Measurements from ENCODE around the gene CHAT.

The CHAT gene

DNA sequence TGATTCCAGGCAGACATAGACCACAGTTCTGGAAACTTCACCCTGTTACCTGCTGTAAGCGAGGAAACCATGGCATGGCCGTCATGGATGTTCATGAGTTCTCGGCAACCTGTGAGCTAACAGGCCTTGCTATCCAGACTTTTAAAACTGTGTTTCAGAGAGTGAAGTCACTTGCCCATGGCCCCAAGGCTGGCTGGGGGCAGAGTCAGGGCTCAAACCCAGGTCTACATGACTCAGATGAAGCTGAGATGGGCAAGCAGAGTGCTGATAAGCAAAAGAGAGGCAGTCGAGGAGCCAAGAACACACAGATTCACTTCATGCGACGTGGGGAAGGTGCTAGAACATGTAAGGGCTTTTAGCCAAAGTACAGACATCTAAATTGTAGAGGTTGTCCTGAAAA, 97.1 kb downstream of the CHAT start:
- no peaks in the 10 kb centered on the region for H3K27me3 ChIP-seq (ENCODE audit: control insufficient read depth, insufficient read depth, low read length)
- WGBS (ENCODE audit: insufficient coverage, insufficient read length), result no CpG with 5 or more reads among the region's 6 CpGs

DNA sequence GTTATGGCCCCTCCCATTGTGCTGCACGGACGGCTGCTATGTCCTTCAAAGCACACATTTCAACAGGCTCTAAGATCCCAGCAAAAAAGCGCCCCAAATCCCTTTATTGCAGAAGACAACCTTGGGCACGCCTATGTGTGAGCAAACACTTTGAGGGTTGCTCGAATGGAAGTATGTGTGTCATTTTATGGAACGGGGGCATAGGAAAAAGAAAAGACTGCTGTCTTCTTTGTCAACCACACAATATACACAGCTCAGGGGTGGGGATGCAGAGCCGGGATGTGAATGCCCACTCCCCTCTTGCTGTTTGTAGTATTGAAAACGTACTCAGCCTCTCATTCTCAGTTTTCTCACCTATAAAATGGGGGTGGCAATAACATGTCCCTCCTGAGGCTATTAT, 97.6 kb downstream of the CHAT start:
- no CpG with 5 or more reads among the region's 8 CpGs for whole genome bisulfite sequencing (ENCODE audit: insufficient coverage, insufficient read length)
- H3K9me3 ChIP-seq (ENCODE audit: control insufficient read depth, insufficient read depth, low read length), result no peaks in the 10 kb centered on the region
- no peak for DNase-seq (ENCODE audit: low read depth, low spot score)

More for the DNA sequence above, 97.1 kb downstream of the CHAT start:
- Histone ChIP-seq H3K36me3 (ENCODE audit: control insufficient read depth, insufficient read depth, low read length) (no peaks in the 10 kb centered on the region), H3K4me1 (ENCODE audit: control insufficient read depth, insufficient read depth, low read length) (no peaks in the 10 kb centered on the region), H3K4me3 (ENCODE audit: low read length) (no peak overlapping the region), H3K27ac (ENCODE audit: low read length) (no peak overlapping the region), H3K9me3 (ENCODE audit: control insufficient read depth, insufficient read depth, low read length) (no peaks in the 10 kb centered on the region)
- DNase-seq (ENCODE audit: low read depth, low spot score), result no peak

DNA sequence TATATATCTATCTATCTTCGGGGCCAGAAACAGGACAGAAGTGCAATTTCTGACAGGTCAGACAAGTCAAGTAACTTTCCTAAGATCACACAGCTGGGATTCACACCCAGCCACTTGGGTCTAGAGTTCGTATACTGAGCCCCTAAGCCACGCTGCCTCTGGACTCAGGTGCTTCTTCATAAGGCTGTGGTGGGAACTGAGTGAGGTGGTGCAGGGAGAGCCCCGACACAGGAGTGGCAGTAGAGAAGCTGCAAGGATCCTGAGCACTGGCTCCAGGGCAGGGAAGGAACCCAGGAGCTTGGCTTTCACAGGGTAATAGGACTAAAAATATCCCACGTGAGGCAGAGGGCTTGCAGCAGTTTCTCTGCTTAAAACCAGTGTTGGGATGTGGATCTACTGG, 99.4 kb downstream of the CHAT start:
- DNase-seq (ENCODE audit: low read depth, low spot score), result no peak
- H3K9me3 ChIP-seq (ENCODE audit: control insufficient read depth, insufficient read depth, low read length), result no peaks in the 10 kb centered on the region
- no peaks in the 10 kb centered on the region for H3K4me1 ChIP-seq (ENCODE audit: control insufficient read depth, insufficient read depth, low read length)
- no peaks in the 10 kb centered on the region for H3K36me3 ChIP-seq (ENCODE audit: control insufficient read depth, insufficient read depth, low read length)
- no peak overlapping the region for H3K27ac ChIP-seq (ENCODE audit: low read length)
- no peaks in the 10 kb centered on the region for H3K27me3 ChIP-seq (ENCODE audit: control insufficient read depth, insufficient read depth, low read length)
- H3K4me3 ChIP-seq (ENCODE audit: low read length), result no peak overlapping the region
- WGBS (ENCODE audit: insufficient coverage, insufficient read length), result no CpG with 5 or more reads among the region's 5 CpGs

More for the DNA sequence above, 97.6 kb downstream of the CHAT start:
- no peaks in the 10 kb centered on the region for H3K36me3 ChIP-seq (ENCODE audit: control insufficient read depth, insufficient read depth, low read length)
- no peaks in the 10 kb centered on the region for H3K4me1 ChIP-seq (ENCODE audit: control insufficient read depth, insufficient read depth, low read length)
- no peaks in the 10 kb centered on the region for H3K27me3 ChIP-seq (ENCODE audit: control insufficient read depth, insufficient read depth, low read length)
- H3K4me3 ChIP-seq (ENCODE audit: low read length), result no peak overlapping the region
- no peak overlapping the region for H3K27ac ChIP-seq (ENCODE audit: low read length)

All from iPS DF 6.9 (cell line).